ENCODE data around the gene RNF121.
A peak's percentile ranks its signal among the peaks of the same experiment; 100 is the strongest.

Gene RNF121

GRCh38 chr11:72039031-72039855, 110.4 kb downstream of the RNF121 start:
- DNase-seq = peak in 6 of 14 donors; percentile 35 to 66 (median 48)

GRCh38 chr11:72039856-72040401, 111.1 kb downstream of the RNF121 start:
- peak in 8 of 14 donors; percentile 33 to 72 (median 58) for DNase-seq

GRCh38 chr11:72040491-72041363, 111.9 kb downstream of the RNF121 start:
- DNase-seq = peak; percentile 48 to 96 (median 92)

- DNase-seq = peak in 12 of 14 donors; percentile 67 to 92 (median 84)
Measured at GRCh38 chr11:72041364-72042063, 112.7 kb downstream of the RNF121 start.

- no peak for DNase-seq
Measured at GRCh38 chr11:72042064-72042745, 113.4 kb downstream of the RNF121 start.

GRCh38 chr11:72045849-72046248, 117.0 kb downstream of the RNF121 start:
- peak in 1 of 14 donors; percentile 17 for DNase-seq
